Inferior parietal cortex (tissue), 1 donor: ENCODE data around the gene C5.

ENCODE experiments used
- DNase-seq: peaks from one replicate; pipeline ENCODE4 v3.0.0-alpha.2; 2016; ENCODE audit errors: extremely low spot score

Gene C5

DNA sequence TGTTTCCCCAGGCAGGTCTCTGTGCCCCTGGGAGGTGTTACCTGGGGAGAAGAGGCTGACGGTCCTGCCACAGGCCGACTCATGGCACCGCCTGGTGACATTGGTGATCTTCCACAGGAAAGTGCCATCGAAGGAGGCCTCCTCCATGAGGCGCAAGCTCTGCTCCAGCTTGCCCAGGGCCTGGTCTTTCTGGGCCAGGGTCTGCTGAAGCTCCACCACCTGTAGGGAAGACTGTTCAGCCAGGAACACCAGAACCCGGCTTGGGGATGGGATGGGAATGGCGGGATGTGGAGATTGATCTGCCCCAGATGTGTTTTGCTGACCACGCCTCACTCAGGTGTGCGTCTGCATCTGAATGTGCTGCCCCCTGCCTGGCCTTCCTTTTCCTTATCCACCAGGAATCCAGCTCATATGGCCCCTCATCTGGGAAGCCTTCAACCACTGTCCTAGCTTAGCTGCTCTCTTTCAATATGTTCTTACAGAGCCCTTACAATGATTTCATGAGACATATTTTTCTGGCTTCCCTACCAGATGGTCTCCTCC, 138.7 kb downstream of the C5 start:
- no peak for DNase-seq

- DNase-seq: no peak
Measured at GRCh38 chr9:120910643-120911042, 139.4 kb downstream of the C5 start.

DNA sequence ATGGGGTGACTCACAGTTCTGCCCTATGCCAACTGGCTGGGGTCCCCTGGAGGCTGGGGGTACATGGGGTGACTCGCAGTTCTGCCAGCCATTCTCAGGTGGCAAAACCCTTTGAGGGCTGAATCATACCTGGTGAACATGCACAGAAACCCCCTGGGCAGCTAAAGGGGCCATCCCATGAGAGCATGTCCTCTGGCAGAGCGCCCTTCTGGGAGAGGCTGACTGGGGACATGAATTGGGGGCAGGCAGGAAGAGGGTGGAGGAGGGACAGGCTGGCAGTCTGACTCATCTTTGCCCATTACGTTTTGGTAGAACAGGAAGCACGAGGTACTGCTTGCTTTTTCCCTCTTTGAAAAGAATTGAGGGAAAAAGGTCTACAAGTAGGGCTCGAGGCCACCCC, 140.2 kb downstream of the C5 start:
- DNase-seq: no peak

DNA sequence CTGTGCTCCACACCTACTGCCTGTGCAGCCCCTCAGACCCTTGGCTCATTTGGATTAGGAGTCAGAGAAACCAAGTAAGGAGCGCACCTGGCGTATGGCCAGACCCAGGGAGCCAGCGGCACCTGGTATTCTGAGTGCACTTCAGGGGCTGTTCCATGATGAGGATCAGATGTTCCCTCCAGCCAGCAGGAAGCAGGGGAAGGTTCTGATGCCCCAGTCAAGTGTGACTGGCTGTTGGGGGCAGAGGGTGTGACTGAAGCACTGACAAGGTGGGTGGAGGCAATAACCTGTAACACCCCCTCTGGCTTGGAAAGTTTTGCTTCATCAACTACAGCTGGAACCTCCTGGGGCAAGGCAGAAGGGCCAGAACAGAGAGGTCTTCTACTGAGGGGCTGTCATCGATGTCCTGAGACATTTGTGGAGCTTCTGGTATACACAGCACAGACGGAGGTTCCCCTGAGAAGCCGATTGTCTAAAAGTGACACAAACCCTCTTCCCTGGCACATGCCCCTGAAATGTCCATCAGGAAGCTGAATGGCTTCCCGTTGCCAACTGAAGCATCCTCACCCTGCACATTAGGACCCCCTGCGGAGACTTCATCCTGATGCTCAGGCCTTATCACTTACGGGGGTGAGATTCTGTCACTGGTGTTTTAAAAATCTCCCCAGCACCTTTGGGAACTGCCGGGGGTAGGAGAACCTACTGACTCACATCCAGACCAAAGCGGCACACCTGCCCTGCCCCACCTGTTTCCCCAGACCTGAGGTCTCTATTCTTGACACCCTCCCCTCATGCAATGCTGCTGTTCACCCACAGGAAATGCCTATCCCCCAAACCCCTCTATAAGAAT, 144.5 kb downstream of the C5 start:
- no peak for DNase-seq

DNA sequence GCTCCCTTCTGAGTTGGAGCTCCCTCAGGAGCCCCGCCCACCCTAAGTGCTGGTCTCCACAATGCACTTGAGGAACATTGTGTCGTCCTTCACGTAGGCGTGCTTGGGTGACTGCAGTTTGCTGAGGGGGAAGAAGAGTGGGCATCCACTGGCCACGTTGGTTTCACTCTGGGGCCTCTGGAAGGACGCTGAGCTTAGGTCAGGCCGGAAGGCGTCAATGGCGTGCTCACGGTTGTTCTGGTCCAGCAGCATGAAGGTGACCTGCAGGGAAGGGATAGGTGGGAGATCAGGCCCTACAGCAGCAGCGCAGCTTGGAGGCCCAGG, 145.1 kb downstream of the C5 start:
- DNase-seq: no peak

GRCh38 chr9:120904061-120904977, 145.8 kb downstream of the C5 start:
- no peak for DNase-seq

GRCh38 chr9:120902569-120903535, 147.2 kb downstream of the C5 start:
- DNase-seq: no peak
